Type B pancreatic cell (in vitro differentiated cells): Measurements from ENCODE around the gene ALK. TPM values are rescaled to one million over a fixed set of nuclear protein-coding genes. Genes with fewer than 3 reads are reported as not detected.

Experiments used
- DNase-seq: peaks from one replicate; pipeline ENCODE4 v3.0.0; 2021; ENCODE audit warnings: mixed read lengths; ENCODE audit not compliant: unreplicated experiment; ENCODE audit errors: extremely low spot score
- H3K27ac Mint-ChIP-seq: 2 replicates; pipeline ENCODE4 v1.8.0; 2021; ENCODE audit warnings: mild to moderate bottlenecking, mixed read lengths
- H3K27me3 Mint-ChIP-seq: 2 replicates; pipeline ENCODE4 v1.8.0; 2021; ENCODE audit warnings: mixed read lengths
- H3K36me3 Mint-ChIP-seq: 2 replicates; pipeline ENCODE4 v1.8.0; 2021; ENCODE audit warnings: mixed read lengths
- H3K4me1 Mint-ChIP-seq: one replicate; pipeline ENCODE4 v1.8.0; 2021; ENCODE audit warnings: mixed read lengths; ENCODE audit not compliant: unreplicated experiment
- H3K4me3 Mint-ChIP-seq: 2 replicates; pipeline ENCODE4 v1.8.0; 2021; ENCODE audit warnings: mild to moderate bottlenecking, mixed read lengths
- H3K9me3 Mint-ChIP-seq: 2 replicates; pipeline ENCODE4 v1.8.0; 2021; ENCODE audit warnings: mixed read lengths
- CTCF ChIP-seq: fragments of 200-600 bp; sonication (generic); conservative IDR thresholded peaks from 2 replicates; pipeline ENCODE4 v1.5.0; 2021; ENCODE audit warnings: antibody characterized with exemption, mild to moderate bottlenecking
- total RNA-seq: library from RNA; stranded (reverse); gene quantifications from 2 replicates; pipeline ENCODE4 v1.2.1, GENCODE V29; 2021; ENCODE audit warnings: low replicate concordance

Gene ALK
- total RNA-seq, 1 donor from 2014 or later, result 7.7 TPM

GRCh38 chr2:29618024-29618423 lies 303.4 kb downstream of the ALK start:
- DNase-seq, result no peak
- Mint-ChIP-seq H3K27me3 (no peaks in the 10 kb centered on the region), H3K4me3 (no peak overlapping the region), H3K27ac (peak overlapping the region; percentile 45), H3K9me3 (peaks cover 14% of the 10 kb centered on the region), H3K4me1 (peaks cover 50% of the 10 kb centered on the region), H3K36me3 (no peaks in the 10 kb centered on the region)
- TF ChIP-seq CTCF, result no peak

- Mint-ChIP-seq H3K27ac (peak overlapping the region; percentile 45), H3K4me3 (peak overlapping the region; percentile 49), H3K36me3 (no peaks in the 10 kb centered on the region), H3K27me3 (no peaks in the 10 kb centered on the region), H3K9me3 (peaks cover 14% of the 10 kb centered on the region), H3K4me1 (peaks cover 56% of the 10 kb centered on the region)
- no peak for TF ChIP-seq CTCF
- no peak for DNase-seq
These were observed 304.0 kb downstream of the ALK start for GRCh38 chr2:29617351-29617750.

DNA sequence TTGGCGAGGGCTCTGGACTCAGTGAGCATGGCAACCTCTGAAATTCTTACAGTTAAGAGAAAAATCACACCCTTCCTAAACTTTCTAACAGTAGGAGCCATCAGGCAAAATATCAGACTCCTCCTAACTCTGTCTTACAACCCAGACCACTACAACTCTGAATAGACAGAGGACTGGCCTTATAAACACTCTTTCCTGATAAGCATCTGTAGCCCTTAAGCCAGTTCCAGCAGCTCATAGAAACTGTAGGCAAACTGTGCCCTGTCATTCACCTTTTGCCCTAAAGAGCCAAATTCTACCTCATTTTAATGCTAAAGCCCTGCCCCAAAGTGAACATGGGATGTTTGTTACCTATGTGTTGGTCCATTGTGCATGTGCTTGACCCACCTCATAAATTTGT lies 304.8 kb downstream of the ALK start:
- peaks cover 58% of the 10 kb centered on the region for H3K4me1 Mint-ChIP-seq
- no peak overlapping the region for H3K4me3 Mint-ChIP-seq
- no peak for DNase-seq
- no peaks in the 10 kb centered on the region for H3K36me3 Mint-ChIP-seq
- H3K9me3 Mint-ChIP-seq, result peaks cover 16% of the 10 kb centered on the region
- no peak overlapping the region for H3K27ac Mint-ChIP-seq
- H3K27me3 Mint-ChIP-seq, result no peaks in the 10 kb centered on the region
- TF ChIP-seq CTCF, result no peak

DNA sequence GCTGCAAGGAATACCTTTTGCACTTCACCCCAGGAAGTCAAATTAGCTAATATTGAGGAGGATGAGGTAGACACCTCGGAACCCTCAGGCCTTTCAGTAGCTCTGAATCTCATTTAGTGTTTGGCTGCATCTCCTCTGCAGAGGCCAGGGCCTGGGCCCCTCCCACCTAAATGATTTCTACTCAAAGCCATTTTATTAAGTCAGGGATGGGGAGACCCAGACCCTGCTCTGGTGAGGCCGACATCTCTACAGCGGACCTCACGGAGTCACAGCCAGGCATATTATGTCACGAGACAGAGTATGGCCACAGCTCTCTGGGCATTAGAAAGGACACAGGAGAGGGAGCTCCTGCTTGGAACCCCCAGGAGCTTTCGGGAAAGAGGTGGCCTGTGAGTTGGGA lies 305.5 kb downstream of the ALK start:
- peaks cover 20% of the 10 kb centered on the region for H3K9me3 Mint-ChIP-seq
- H3K27ac Mint-ChIP-seq, result peak overlapping the region; percentile 40
- H3K4me1 Mint-ChIP-seq, result peaks cover 55% of the 10 kb centered on the region

GRCh38 chr2:29615183-29615582 lies 306.2 kb downstream of the ALK start:
- Mint-ChIP-seq H3K4me3 (peak overlapping the region; percentile 16), H3K27me3 (no peaks in the 10 kb centered on the region)

More for the DNA sequence above, 305.5 kb downstream of the ALK start:
- Mint-ChIP-seq H3K4me3 (no peak overlapping the region), H3K27me3 (no peaks in the 10 kb centered on the region), H3K36me3 (no peaks in the 10 kb centered on the region)
- no peak for DNase-seq
- no peak for TF ChIP-seq CTCF

More at GRCh38 chr2:29615183-29615582, 306.2 kb downstream of the ALK start:
- peaks cover 20% of the 10 kb centered on the region for H3K9me3 Mint-ChIP-seq
- H3K4me1 Mint-ChIP-seq, result peaks cover 58% of the 10 kb centered on the region
- TF ChIP-seq CTCF, result no peak
- DNase-seq, result no peak
- H3K27ac Mint-ChIP-seq, result no peak overlapping the region
- peaks cover 3% of the 10 kb centered on the region for H3K36me3 Mint-ChIP-seq
